K562 (cell line): ENCODE data around the gene SCAP. TPM values are rescaled to one million over a fixed set of nuclear protein-coding genes. Genes with fewer than 3 reads are reported as not detected.

Experiments
- ATAC-seq: fragments of 200-7000 bp; cut with Tn5 transposase; 3 replicates; pipeline ENCODE4 v1.9.1; 2020; ENCODE audit warnings: moderate library complexity
- BruUV-seq: library from RNA; stranded (reverse); fragments of 400-500 nt; replicated peaks from 2 replicates; lab custom pipeline; 2021; lab: Mats Ljungman, UMichigan
- CTCF ChIA-PET: fragments of 300-600 bp; formaldehyde crosslinking; extraction: SDS; loops from one replicate; lab custom pipeline; 2021; ENCODE audit warnings: low intra/inter-chr PET ratio; lab: Yijun Ruan, JAX
- POLR2A ChIA-PET: fragments of 300-600, 350-650 bp; sonication (Branson Sonifier 250); formaldehyde crosslinking; extraction: SDS; loops from one replicate; lab custom pipeline; 2021; ENCODE audit warnings: antibody characterized with exemption, inconsistent platforms; lab: Yijun Ruan, JAX
- DNase-seq, 4 experiments: peaks; one replicate each; pipeline versions ENCODE4 v3.0.0 to v3.0.0-alpha.2; 2011 to 2018; ENCODE audit warnings: low spot score in 3 of 4, mixed read lengths in 3 of 4; ENCODE audit errors: extremely low read depth in 1 of 4
- FAIRE-seq: peaks from 2 replicates; lab custom pipeline; 2011; peaks lifted over from hg19 to GRCh38; lab: Jason Lieb, UNC
- H2AFZ ChIP-seq: 2 replicates; pipeline ENCODE4 v1.6.0; 2011; ENCODE audit warnings: low read depth, low read length, control low read depth, inconsistent platforms
- H3K27ac ChIP-seq: fragments of 200-600 bp; 3 replicates; pipeline ENCODE4 v1.8.0; 2011; ENCODE audit warnings: low read depth, mild to moderate bottlenecking, control low read depth, inconsistent platforms, low read length, moderate library complexity, mixed read lengths; ENCODE audit errors: extremely low read depth
- H3K27me3 ChIP-seq, 2 experiments: fragments of 300-600 bp in 1 of 2; 2 replicates in 1 of 2; 3 replicates in 1 of 2; pipeline versions ENCODE4 v1.6.0 to v1.8.0; 2011; ENCODE audit warnings: inconsistent platforms in 2 of 2, low read length in 2 of 2, mild to moderate bottlenecking in 1 of 2, mixed read lengths in 1 of 2, moderate library complexity in 1 of 2; ENCODE audit not compliant: control insufficient read depth in 2 of 2, insufficient read depth in 2 of 2
- H3K36me3 ChIP-seq: fragments of 300-600 bp; 3 replicates; pipeline ENCODE4 v1.8.0; 2011; ENCODE audit warnings: mild to moderate bottlenecking, low read length, inconsistent platforms; ENCODE audit not compliant: control insufficient read depth, insufficient read depth
- H3K4me1 ChIP-seq, 2 experiments: fragments of 200-600 bp in 1 of 2; replicated peaks in 1 of 2; 2 replicates in 1 of 2; 3 replicates in 1 of 2; pipeline versions ENCODE4 v1.5.1 to v1.8.0; 2011; ENCODE audit warnings: inconsistent platforms in 2 of 2, low read length in 2 of 2, mild to moderate bottlenecking in 1 of 2, mixed read lengths in 1 of 2, moderate library complexity in 1 of 2; ENCODE audit not compliant: control insufficient read depth in 2 of 2, insufficient read depth in 2 of 2
- H3K4me2 ChIP-seq: 2 replicates; pipeline ENCODE4 v1.6.1; 2011; ENCODE audit warnings: low read length, control low read depth, inconsistent platforms, mixed read lengths; ENCODE audit not compliant: insufficient read depth
- H3K4me3 ChIP-seq: fragments of 200-600 bp; sonication (generic), shearing (Covaris generic); 2 replicates; pipeline ENCODE4 v1.5.1; 2016; ENCODE audit warnings: control low read depth, inconsistent platforms
- H3K79me2 ChIP-seq: fragments of 200-600 bp; 3 replicates; pipeline ENCODE4 v1.8.0; 2011; ENCODE audit warnings: low read length, inconsistent platforms; ENCODE audit not compliant: control insufficient read depth, insufficient read depth
- H3K9ac ChIP-seq, 2 experiments: 2 replicates each; pipeline versions ENCODE4 v1.6.0 to v1.6.1; 2011; ENCODE audit warnings: low read depth in 2 of 2, low read length in 2 of 2, control low read depth in 1 of 2, inconsistent platforms in 1 of 2, mild to moderate bottlenecking in 1 of 2, mixed read lengths in 1 of 2; ENCODE audit not compliant: insufficient read depth in 1 of 2
- H3K9me1 ChIP-seq: one replicate; pipeline ENCODE4 v1.6.0; 2011; ENCODE audit warnings: inconsistent platforms, mild to moderate bottlenecking, low read length, moderate library complexity; ENCODE audit not compliant: control insufficient read depth, insufficient read depth
- H3K9me3 ChIP-seq: replicated peaks from 2 replicates; pipeline ENCODE4 v1.5.1; 2011; ENCODE audit warnings: low read depth, low read length, inconsistent platforms; ENCODE audit not compliant: control insufficient read depth, insufficient read depth
- H4K20me1 ChIP-seq: replicated peaks from 2 replicates; pipeline ENCODE4 v1.6.1; 2011; ENCODE audit warnings: low read length, inconsistent platforms, mixed read lengths; ENCODE audit not compliant: control insufficient read depth, insufficient read depth
- JUND ChIP-seq, 2 experiments: IDR thresholded peaks; 2 replicates in 1 of 2; 3 replicates in 1 of 2; pipeline ENCODE4 v1.6.1; 2011; ENCODE audit warnings: borderline replicate concordance in 2 of 2, low read depth in 2 of 2, low read length in 2 of 2, improper control_type of control experiment in 1 of 2, missing biosample characterization in 1 of 2, missing genetic modification characterization in 1 of 2, missing genetic modification reagents in 1 of 2
- in situ Hi-C: fragments of 300-500 bp; cut with MboI; formaldehyde crosslinking; loops from 4 replicates; pipeline ENCODE4 v1.15.0; 2018; ENCODE audit warnings: inconsistent platforms, mixed read lengths
- intact Hi-C: fragments of 100-400 bp; cut with micrococcal nuclease; formaldehyde crosslinking; loops from 2 replicates; pipeline ENCODE4 v1.14.2; 2022
- polyA plus RNA-seq, 8 experiments: library from polyadenylated mRNA; depleted of rRNA in 4 of 8; stranded (reverse) in 5 of 8; unstranded in 3 of 8; fragments of >200 nt; fragmentation: Nextera tagmentation in 2 of 8; fragmentation: Illumina TruSeq in 1 of 8; extraction: Ambion mirVana in 2 of 8; extraction: Trizol in 1 of 8; gene quantifications; 2 replicates each; pipeline versions ENCODE4 v1.2.1 to v1.2.3, GENCODE V29; 2011 to 2014; ENCODE audit warnings: inconsistent platforms in 1 of 8, missing spikeins in 1 of 8
- total RNA-seq, 7 experiments: library from RNA; depleted of rRNA in 6 of 7; stranded (reverse); fragments of >200 nt in 6 of 7; fragmentation: Illumina TruSeq in 2 of 7; extraction: Trizol in 2 of 7; gene quantifications; 2 replicates each; pipeline versions ENCODE4 v1.2.1 to v1.2.3, GENCODE V29; 2011 to 2021; ENCODE audit warnings: low replicate concordance in 1 of 7
- TF ChIP-seq, protein P1 (sequence below): fragments of 250-450 bp; sonication (Bioruptor Pico); IDR thresholded peaks from 2 replicates; pipeline ENCODE4 v1.4.0; 2020

Gene SCAP
- total and polyA plus RNA-seq, 9 of the 15 experiments (the other 6 are each of a cell fraction or from before 2014, with no cell fraction given) = 2.6 to 104 (median 37.8) TPM

DNA sequence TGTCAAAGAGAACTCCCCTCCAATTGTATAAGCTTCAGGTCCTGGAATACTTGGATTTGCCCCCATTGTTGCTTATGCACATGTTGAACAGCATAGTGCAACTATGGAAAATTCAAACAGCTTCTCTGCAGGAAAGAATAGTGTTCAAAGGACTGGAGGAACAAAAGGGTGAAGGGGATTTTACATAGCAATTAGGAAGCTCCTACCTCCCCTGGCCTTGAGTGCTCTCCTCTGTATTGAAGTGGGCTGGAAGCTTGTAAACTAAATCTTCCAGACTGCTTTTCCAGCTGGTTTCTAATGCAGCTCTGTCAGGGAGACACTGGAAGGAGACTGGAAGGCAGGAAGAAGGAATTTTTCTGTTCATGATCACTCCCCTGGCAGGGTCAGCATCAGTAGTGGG, 45.0 kb upstream of the SCAP start:
- H3K79me2 ChIP-seq = no peaks in the 10 kb centered on the region
- DNase-seq = no peak
- H3K27ac ChIP-seq = no peak overlapping the region
- no peak for FAIRE-seq
- ChIA-PET POLR2A (interaction anchor here (0.5 to 0.8 kb wide), 3 partner anchors 13 to 554 kb away, joined by 3 read pairs; no protein-coding TSS in a partner anchor), CTCF (interaction anchor here (3.8 kb wide), 1 partner anchor 268 kb away, joined by 39 read pairs; no protein-coding TSS in a partner anchor)
- no peaks in the 10 kb centered on the region for H4K20me1 ChIP-seq
- no peak overlapping the region for H3K4me3 ChIP-seq
- no peak overlapping the region for H3K4me2 ChIP-seq
- no peak for ATAC-seq
- TF ChIP-seq JUND (IDR thresholded peaks at IDR 0.05; ENCODE audit: borderline replicate concordance, low read depth, low read length) = no peak
- TF ChIP-seq JUND (tag; IDR thresholded peaks at IDR 0.05; ENCODE audit: borderline replicate concordance, low read depth, low read length) = no peak
- TF ChIP-seq, protein P1, sequence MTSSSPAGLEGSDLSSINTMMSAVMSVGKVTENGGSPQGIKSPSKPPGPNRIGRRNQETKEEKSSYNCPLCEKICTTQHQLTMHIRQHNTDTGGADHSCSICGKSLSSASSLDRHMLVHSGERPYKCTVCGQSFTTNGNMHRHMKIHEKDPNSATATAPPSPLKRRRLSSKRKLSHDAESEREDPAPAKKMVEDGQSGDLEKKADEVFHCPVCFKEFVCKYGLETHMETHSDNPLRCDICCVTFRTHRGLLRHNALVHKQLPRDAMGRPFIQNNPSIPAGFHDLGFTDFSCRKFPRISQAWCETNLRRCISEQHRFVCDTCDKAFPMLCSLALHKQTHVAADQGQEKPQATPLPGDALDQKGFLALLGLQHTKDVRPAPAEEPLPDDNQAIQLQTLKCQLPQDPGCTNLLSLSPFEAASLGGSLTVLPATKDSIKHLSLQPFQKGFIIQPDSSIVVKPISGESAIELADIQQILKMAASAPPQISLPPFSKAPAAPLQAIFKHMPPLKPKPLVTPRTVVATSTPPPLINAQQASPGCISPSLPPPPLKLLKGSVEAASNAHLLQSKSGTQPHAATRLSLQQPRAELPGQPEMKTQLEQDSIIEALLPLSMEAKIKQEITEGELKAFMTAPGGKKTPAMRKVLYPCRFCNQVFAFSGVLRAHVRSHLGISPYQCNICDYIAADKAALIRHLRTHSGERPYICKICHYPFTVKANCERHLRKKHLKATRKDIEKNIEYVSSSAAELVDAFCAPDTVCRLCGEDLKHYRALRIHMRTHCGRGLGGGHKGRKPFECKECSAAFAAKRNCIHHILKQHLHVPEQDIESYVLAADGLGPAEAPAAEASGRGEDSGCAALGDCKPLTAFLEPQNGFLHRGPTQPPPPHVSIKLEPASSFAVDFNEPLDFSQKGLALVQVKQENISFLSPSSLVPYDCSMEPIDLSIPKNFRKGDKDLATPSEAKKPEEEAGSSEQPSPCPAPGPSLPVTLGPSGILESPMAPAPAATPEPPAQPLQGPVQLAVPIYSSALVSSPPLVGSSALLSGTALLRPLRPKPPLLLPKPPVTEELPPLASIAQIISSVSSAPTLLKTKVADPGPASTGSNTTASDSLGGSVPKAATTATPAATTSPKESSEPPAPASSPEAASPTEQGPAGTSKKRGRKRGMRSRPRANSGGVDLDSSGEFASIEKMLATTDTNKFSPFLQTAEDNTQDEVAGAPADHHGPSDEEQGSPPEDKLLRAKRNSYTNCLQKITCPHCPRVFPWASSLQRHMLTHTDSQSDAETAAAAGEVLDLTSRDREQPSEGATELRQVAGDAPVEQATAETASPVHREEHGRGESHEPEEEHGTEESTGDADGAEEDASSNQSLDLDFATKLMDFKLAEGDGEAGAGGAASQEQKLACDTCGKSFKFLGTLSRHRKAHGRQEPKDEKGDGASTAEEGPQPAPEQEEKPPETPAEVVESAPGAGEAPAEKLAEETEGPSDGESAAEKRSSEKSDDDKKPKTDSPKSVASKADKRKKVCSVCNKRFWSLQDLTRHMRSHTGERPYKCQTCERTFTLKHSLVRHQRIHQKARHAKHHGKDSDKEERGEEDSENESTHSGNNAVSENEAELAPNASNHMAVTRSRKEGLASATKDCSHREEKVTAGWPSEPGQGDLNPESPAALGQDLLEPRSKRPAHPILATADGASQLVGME = no peak
- H3K9ac ChIP-seq = peak overlapping the region in 1 of 2 experiments; percentile 61; a peak in 1 of 4 replicates
- H2AFZ ChIP-seq = peak overlapping the region; percentile 48; the same call in 1 of the 2 replicates
- no peaks in the 10 kb centered on the region for H3K9me3 ChIP-seq
- intact Hi-C loops = loop anchor here (10.0 kb wide), 1 partner anchor 54 kb away; the partner anchor contains the start of gene CSPG5
- H3K36me3 ChIP-seq = no peaks in the 10 kb centered on the region
- no TSS peak for BruUV-seq
- no peaks in the 10 kb centered on the region for H3K9me1 ChIP-seq
- H3K27me3 ChIP-seq = no peaks in the 10 kb centered on the region
- in situ Hi-C loops = loop anchor here (10.0 kb wide), 1 partner anchor 634 kb away; no protein-coding TSS in a partner anchor
- peaks cover 15 to 18% of the 10 kb centered on the region in 2 experiments; a peak in 4 of 5 replicates for H3K4me1 ChIP-seq
